IPS-NIHi11 (cell line): Measurements from ENCODE around the gene SMAGP.
"Not testable (repeated sequence)": the region's sequence is repeated elsewhere in the genome, so short reads cannot be mapped to it uniquely, and the experiment has no call there.

Experiments used
- DNase-seq: peaks from one replicate; pipeline ENCODE4 v3.0.0; 2012; ENCODE audit warnings: mixed read lengths, low spot score

The SMAGP gene

GRCh38 chr12:51264297-51264696 lies 5.9 kb downstream of the SMAGP start:
- no peak for DNase-seq

GRCh38 chr12:51263341-51263740 lies 6.9 kb downstream of the SMAGP start:
- no peak for DNase-seq

- DNase-seq = peak; percentile 49
Measured at GRCh38 chr12:51262758-51263177, 7.4 kb downstream of the SMAGP start.

- not testable (repeated sequence) for DNase-seq
Measured at GRCh38 chr12:51259600-51259999, 10.6 kb downstream of the SMAGP start.

GRCh38 chr12:51254536-51254935 lies 15.7 kb downstream of the SMAGP start:
- DNase-seq = no peak

- DNase-seq = no peak
Measured at GRCh38 chr12:51253276-51253675, 16.9 kb downstream of the SMAGP start.

GRCh38 chr12:51247523-51248206 lies 22.6 kb downstream of the SMAGP start:
- DNase-seq = no peak

GRCh38 chr12:51246254-51246853 lies 23.9 kb downstream of the SMAGP start:
- DNase-seq = no peak

- DNase-seq = no peak
Measured at GRCh38 chr12:51245476-51246253, 24.6 kb downstream of the SMAGP start.

GRCh38 chr12:51244269-51244668 lies 25.9 kb downstream of the SMAGP start:
- no peak for DNase-seq

- DNase-seq = no peak
Measured at GRCh38 chr12:51242876-51243275, 27.3 kb downstream of the SMAGP start.

- DNase-seq = no peak
Measured at GRCh38 chr12:51242120-51242519, 28.1 kb downstream of the SMAGP start.

GRCh38 chr12:51240971-51241370 lies 29.2 kb downstream of the SMAGP start:
- DNase-seq = no peak

- peak; percentile 98 for DNase-seq
Measured at GRCh38 chr12:51238510-51239334, 31.5 kb downstream of the SMAGP start, which contains the start of gene DAZAP2. TSS of gene DAZAP2 (plus strand) at chr12:51238826. CDS start at chr12:51238908, 82 bp downstream.

GRCh38 chr12:51238037-51238509 lies 32.1 kb downstream of the SMAGP start:
- DNase-seq = no peak

GRCh38 chr12:51234530-51234929 lies 35.7 kb downstream of the SMAGP start:
- no peak for DNase-seq

- no peak for DNase-seq
Measured at GRCh38 chr12:51232642-51233041, 37.6 kb downstream of the SMAGP start.

- no peak for DNase-seq
Measured at GRCh38 chr12:51229116-51229809, 41.0 kb downstream of the SMAGP start.

- no peak for DNase-seq
Measured at GRCh38 chr12:51227962-51228361, 42.3 kb downstream of the SMAGP start.

GRCh38 chr12:51227112-51227511 lies 43.1 kb downstream of the SMAGP start:
- not testable (repeated sequence) for DNase-seq

GRCh38 chr12:51225771-51226170 lies 44.4 kb downstream of the SMAGP start:
- DNase-seq = no peak
